HFF-Myc (cell line): ENCODE measurements around the gene CBLN4.

Source experiments
- DNase-seq: peaks from one replicate; pipeline ENCODE4 v3.0.0-alpha.2; 2011; ENCODE audit warnings: low read depth; ENCODE audit errors: extremely low read depth
- H3K4me3 ChIP-seq: replicated peaks from 2 replicates; pipeline ENCODE4 v1.5.1; 2011; ENCODE audit warnings: low read depth, mild to moderate bottlenecking, control low read depth, low read length
- CTCF ChIP-seq: IDR thresholded peaks from 2 replicates; pipeline ENCODE4 v1.5.1; 2012; ENCODE audit warnings: mild to moderate bottlenecking, low read depth, low read length, control low read depth; ENCODE audit errors: missing control alignments

CBLN4 gene

GRCh38 chr20:56005389-56005715 is at the start of gene CBLN4:
Gene CBLN4, minus strand, starts transcription at chr20:56005519. Its CDS starts 1,348 bp downstream, at chr20:56004171.
- no peak for DNase-seq
- no peak for TF ChIP-seq CTCF

GRCh38 chr20:56043227-56043626 is 37.9 kb upstream of the CBLN4 start:
- H3K4me3 ChIP-seq: no peak overlapping the region
- TF ChIP-seq CTCF: no peak
- DNase-seq: no peak

More at GRCh38 chr20:56005389-56005715, at the start of gene CBLN4:
- no peak within 1 kb of the TSS for H3K4me3 ChIP-seq

- no peak overlapping the region for H3K4me3 ChIP-seq
- no peak for TF ChIP-seq CTCF
- no peak for DNase-seq
These were observed 26.9 kb upstream of the CBLN4 start for GRCh38 chr20:56032251-56032650.

- no peak overlapping the region for H3K4me3 ChIP-seq
- no peak for TF ChIP-seq CTCF
These were observed 13.4 kb upstream of the CBLN4 start for GRCh38 chr20:56018716-56019115.

GRCh38 chr20:56018194-56018593 is 12.9 kb upstream of the CBLN4 start:
- no peak for DNase-seq
- no peak for TF ChIP-seq CTCF
- H3K4me3 ChIP-seq: no peak overlapping the region

More at GRCh38 chr20:56018716-56019115, 13.4 kb upstream of the CBLN4 start:
- no peak for DNase-seq

DNA sequence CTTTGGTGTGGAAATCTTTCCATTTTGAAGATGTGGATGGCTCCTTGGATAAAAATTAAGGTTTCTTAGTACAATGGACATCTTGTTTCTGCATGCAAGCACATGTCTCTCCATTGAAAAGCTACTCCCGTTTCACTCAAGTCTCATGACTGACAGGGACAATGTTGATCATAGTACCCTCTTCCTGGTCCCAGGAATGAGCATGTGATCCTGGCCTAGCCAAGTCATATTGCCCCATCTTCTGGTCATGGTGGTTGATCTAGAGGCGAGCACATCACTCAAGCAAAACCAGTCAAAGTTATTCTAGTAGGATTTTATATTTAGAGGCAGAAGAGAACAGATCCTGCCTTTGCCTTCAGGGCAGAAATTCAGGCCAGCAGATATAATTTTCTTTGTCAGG is 12.2 kb upstream of the CBLN4 start:
- DNase-seq: no peak
- H3K4me3 ChIP-seq: no peak overlapping the region
- TF ChIP-seq CTCF: no peak

DNA sequence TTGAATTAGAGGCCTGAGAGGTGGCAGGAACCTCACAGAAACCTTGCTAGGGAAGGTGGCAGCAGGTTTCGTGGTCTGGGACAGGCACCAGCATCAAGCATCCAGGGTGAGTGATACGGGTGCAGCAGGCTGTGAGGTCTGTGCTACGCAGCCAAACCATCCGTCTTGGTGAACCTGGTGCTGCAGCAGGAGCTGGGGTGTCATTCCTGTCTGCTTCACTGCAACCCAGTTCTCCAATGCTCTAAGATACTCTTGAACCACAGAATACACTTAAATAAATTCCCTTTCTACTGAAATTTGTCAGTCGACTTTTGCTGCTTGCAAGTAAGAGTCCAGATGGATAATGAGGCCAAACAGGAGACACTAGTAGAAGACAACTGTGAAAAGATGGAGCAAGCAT is 9.7 kb upstream of the CBLN4 start:
- H3K4me3 ChIP-seq: no peak overlapping the region
- no peak for TF ChIP-seq CTCF
- no peak for DNase-seq
